Breast epithelium (tissue), 4 donors: Measurements from ENCODE around the gene BRD7. TPM values are rescaled to one million over a fixed set of nuclear protein-coding genes. Genes with fewer than 3 reads are reported as not detected.

Source experiments
- DNase-seq, 2 donors: peaks; one replicate each; pipeline ENCODE4 v3.0.0-alpha.2; 2019; ENCODE audit warnings: low spot score in 2 of 2
- H3K27ac ChIP-seq, 2 donors: fragments of 200-600 bp; sonication (generic) in 1 of 2; one replicate each; pipeline ENCODE4 v1.5.1; 2016 to 2019; ENCODE audit warnings: mild to moderate bottlenecking in 1 of 2
- H3K27me3 ChIP-seq, 2 donors: fragments of 200-600 bp; sonication (generic) in 1 of 2; one replicate each; pipeline versions ENCODE4 v1.5.1 to v1.6.0; 2017 to 2019; ENCODE audit warnings: control low read depth in 1 of 2, mild to moderate bottlenecking in 1 of 2
- H3K36me3 ChIP-seq: fragments of 200-600 bp; one replicate; pipeline ENCODE4 v1.5.1; 2019
- H3K4me1 ChIP-seq, 2 donors: fragments of 200-600 bp; sonication (generic); one replicate each; pipeline ENCODE4 v1.5.1; 2016 to 2019; ENCODE audit warnings: control low read depth in 1 of 2
- H3K4me3 ChIP-seq, 3 donors: fragments of 200-600 bp; sonication (generic); 1 replicate in 2 of 3; 2 replicates in 1 of 3; pipeline ENCODE4 v1.5.1; 2016 to 2019; ENCODE audit warnings: mild to moderate bottlenecking in 3 of 3, moderate library complexity in 2 of 3
- H3K9me3 ChIP-seq, 2 donors: fragments of 200-600 bp; sonication (generic) in 1 of 2; one replicate each; pipeline ENCODE4 v1.5.1; 2016 to 2019; ENCODE audit warnings: control low read depth in 1 of 2
- CTCF ChIP-seq, 3 donors: fragments of 450-650 bp; IDR thresholded peaks; one replicate each; pipeline ENCODE4 v1.5.1; 2016 to 2017; ENCODE audit warnings: antibody characterized with exemption in 3 of 3, mild to moderate bottlenecking in 3 of 3, moderate library complexity in 3 of 3
- POLR2A ChIP-seq: fragments of 450-650 bp; IDR thresholded peaks from one replicate; pipeline ENCODE4 v1.6.1; 2016; ENCODE audit warnings: antibody characterized with exemption, mild to moderate bottlenecking, moderate library complexity
- POLR2AphosphoS5 ChIP-seq, 3 donors: sonication (generic); formaldehyde crosslinking; IDR thresholded peaks; one replicate each; pipeline ENCODE4 v1.6.1; 2017; ENCODE audit warnings: antibody characterized with exemption in 3 of 3
- intact Hi-C: fragments of 100-400 bp; cut with DNase I; formaldehyde crosslinking; loops from one replicate; pipeline ENCODE4 v1.15.1; 2023; ENCODE audit warnings: low total_unique reads
- total RNA-seq, 3 donors: library from RNA; depleted of rRNA; stranded (reverse); fragments of >200 nt; gene quantifications; one replicate each; pipeline ENCODE4 v1.1.0, GENCODE V29; 2016

The BRD7 gene
- total RNA-seq, 3 donors from 2014 or later = 42.0 to 53.9 (median 43.0) TPM

- Histone ChIP-seq H3K9me3 (no peaks in the 10 kb centered on the region), H3K4me1 (no peaks in the 10 kb centered on the region), H3K36me3 (no peaks in the 10 kb centered on the region), H3K27me3 (no peaks in the 10 kb centered on the region), H3K27ac (no peak overlapping the region), H3K4me3 (no peak overlapping the region)
- TF ChIP-seq CTCF (IDR thresholded peaks at IDR 0.05) (no peak), POLR2A (no peak), POLR2AphosphoS5 (IDR thresholded peaks at IDR 0.05) (no peak)
- intact Hi-C loops = no loop called here
- DNase-seq = no peak
Measured at GRCh38 chr16:50322333-50322732, 46.5 kb downstream of the BRD7 start.

GRCh38 chr16:50320310-50320709 lies 48.5 kb downstream of the BRD7 start:
- Histone ChIP-seq H3K27ac (no peak overlapping the region), H3K4me1 (no peaks in the 10 kb centered on the region), H3K36me3 (no peaks in the 10 kb centered on the region), H3K9me3 (no peaks in the 10 kb centered on the region), H3K27me3 (no peaks in the 10 kb centered on the region), H3K4me3 (no peak overlapping the region)
- intact Hi-C loops = no loop called here
- no peak for DNase-seq
- no peak for TF ChIP-seq CTCF (IDR thresholded peaks at IDR 0.05)
- no peak for TF ChIP-seq POLR2A
- no peak for TF ChIP-seq POLR2AphosphoS5 (IDR thresholded peaks at IDR 0.05)

GRCh38 chr16:50318796-50319578 lies 49.8 kb downstream of the BRD7 start:
- no peaks in the 10 kb centered on the region for H3K4me1 ChIP-seq
- H3K4me3 ChIP-seq = no peak overlapping the region
- DNase-seq = no peak
- intact Hi-C loops = no loop called here
- H3K27me3 ChIP-seq = no peaks in the 10 kb centered on the region
- H3K9me3 ChIP-seq = no peaks in the 10 kb centered on the region
- TF ChIP-seq POLR2A = no peak
- TF ChIP-seq CTCF (IDR thresholded peaks at IDR 0.05) = no peak
- no peak for TF ChIP-seq POLR2AphosphoS5 (IDR thresholded peaks at IDR 0.05)
- H3K27ac ChIP-seq = no peak overlapping the region
- H3K36me3 ChIP-seq = no peaks in the 10 kb centered on the region

GRCh38 chr16:50316848-50317630 lies 51.7 kb downstream of the BRD7 start:
- no peak for TF ChIP-seq POLR2AphosphoS5 (IDR thresholded peaks at IDR 0.05)
- Histone ChIP-seq H3K36me3 (no peaks in the 10 kb centered on the region), H3K9me3 (no peaks in the 10 kb centered on the region), H3K27ac (no peak overlapping the region), H3K27me3 (no peaks in the 10 kb centered on the region), H3K4me1 (no peaks in the 10 kb centered on the region), H3K4me3 (no peak overlapping the region)
- DNase-seq = no peak
- intact Hi-C loops = no loop called here

GRCh38 chr16:50316102-50316847 lies 52.5 kb downstream of the BRD7 start:
- Histone ChIP-seq H3K9me3 (no peaks in the 10 kb centered on the region), H3K36me3 (no peaks in the 10 kb centered on the region), H3K4me3 (no peak overlapping the region), H3K27ac (no peak overlapping the region), H3K4me1 (no peaks in the 10 kb centered on the region), H3K27me3 (no peaks in the 10 kb centered on the region)
- DNase-seq = no peak
- intact Hi-C loops = no loop called here
- no peak for TF ChIP-seq POLR2AphosphoS5 (IDR thresholded peaks at IDR 0.05)
- no peak for TF ChIP-seq CTCF (IDR thresholded peaks at IDR 0.05)
- no peak for TF ChIP-seq POLR2A
